GM19452 (cell line): ENCODE measurements around the gene HERC2.

Source experiments
- ATAC-seq: cut with Tn5 transposase; IDR thresholded peaks from one replicate; pipeline ENCODE4 v1.9.1; 2021; ENCODE audit not compliant: unreplicated experiment

Gene HERC2

DNA sequence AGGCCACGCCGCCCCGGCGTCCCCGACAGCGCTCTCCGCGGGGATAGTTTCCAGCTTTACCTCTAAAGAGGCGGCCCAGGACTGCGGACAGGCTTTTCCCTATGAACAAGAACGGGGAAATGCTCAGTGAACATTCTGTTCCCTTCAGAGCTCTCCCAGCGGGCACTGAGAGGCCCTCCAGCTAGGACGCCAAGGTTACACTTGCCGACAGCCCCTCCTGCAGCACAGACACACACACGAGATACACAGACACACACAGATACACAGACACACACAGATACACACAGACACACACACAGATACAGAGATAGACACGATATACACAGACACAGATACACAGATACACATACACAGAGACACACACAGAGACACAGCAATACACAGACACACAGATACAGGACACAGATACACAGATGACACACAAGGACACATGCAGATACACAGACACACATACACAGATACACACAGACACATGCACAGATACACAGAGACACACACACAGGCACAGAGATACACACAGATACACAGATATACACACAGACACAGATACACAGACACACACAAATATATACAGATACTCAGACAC, 222.3 kb downstream of the HERC2 start:
- ATAC-seq = no peak

- ATAC-seq = no peak
Measured at GRCh38 chr15:28098766-28099554, 223.0 kb downstream of the HERC2 start, which contains the start of gene OCA2. OCA2 (minus strand) TSS chr15:28099315; CDS start chr15:28081874, 17,441 bp downstream.

DNA sequence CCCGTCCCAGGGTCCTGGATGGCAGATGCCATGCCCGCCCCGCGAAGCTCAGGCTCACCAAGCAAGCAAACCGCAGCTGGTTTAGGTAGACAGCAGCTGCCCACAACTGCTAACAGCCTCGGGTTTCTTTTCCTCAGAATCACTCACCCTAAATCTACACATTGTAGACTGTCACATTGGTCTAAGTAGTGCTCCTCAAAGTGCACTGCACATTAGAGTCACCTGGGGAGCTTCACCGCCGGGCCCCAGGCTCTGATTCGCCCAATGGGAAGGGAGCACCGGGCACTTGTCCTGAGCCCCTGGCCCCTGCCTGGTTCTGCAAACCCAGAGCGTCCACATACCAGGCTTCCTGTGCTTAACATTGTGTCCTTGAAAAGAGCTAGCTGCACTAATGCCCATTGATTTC, 223.6 kb downstream of the HERC2 start:
- no peak for ATAC-seq

- no peak for ATAC-seq
Measured at GRCh38 chr15:28097656-28098359, 224.2 kb downstream of the HERC2 start.

DNA sequence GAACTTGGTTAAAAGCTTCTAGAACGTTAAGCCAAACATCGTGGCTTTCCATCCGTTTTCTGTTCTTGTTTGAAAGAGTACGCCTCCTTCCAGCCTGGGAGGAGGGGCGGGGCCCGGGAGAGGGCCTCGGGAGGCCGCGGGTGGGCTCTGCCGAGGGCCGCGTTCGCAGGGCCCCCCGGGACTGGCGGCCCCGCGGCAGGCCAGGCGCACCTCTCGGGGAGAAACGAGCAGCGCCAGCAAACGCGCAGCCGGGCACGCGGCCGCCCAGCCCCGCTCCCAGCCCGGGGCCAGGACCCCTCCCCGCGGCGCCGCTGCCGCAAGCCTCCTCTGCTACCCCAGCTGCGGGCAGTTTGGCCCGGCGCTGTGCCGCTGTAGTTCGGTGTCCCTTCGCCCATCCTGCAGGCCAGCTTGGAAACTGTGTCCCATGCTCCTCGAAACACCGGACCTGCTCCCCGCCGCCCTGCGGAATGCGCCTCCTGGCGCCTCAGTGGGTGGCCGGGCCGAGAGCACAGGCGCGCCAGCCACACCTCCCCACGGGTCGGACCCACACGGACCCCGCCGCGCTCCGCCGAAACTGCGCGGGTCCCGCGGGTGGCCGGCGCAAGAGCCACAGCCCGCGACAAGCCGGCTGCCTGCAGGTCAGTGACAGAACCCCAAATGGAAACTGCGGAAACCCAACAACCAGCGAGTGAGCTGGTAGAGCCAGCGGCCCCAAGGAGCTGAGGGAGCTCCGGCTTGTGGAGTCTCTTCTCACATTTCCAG, 225.1 kb downstream of the HERC2 start:
- ATAC-seq = no peak

DNA sequence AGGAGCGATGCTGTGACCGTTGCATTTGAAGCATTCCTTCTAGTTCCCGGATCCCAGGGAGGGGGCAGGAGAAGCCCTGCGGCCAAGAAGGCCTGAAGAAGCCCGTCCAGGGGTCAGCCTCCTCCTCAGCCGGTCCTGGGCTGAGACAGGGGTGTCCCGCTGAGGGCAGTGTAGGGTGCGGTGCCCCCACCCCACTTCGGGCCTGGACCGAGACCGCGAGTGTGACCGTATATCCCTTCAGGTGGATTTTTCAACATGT, 225.6 kb downstream of the HERC2 start:
- no peak for ATAC-seq

GRCh38 chr15:28094732-28095521, 227.1 kb downstream of the HERC2 start:
- no peak for ATAC-seq

GRCh38 chr15:28093752-28094535, 228.0 kb downstream of the HERC2 start:
- ATAC-seq = no peak

DNA sequence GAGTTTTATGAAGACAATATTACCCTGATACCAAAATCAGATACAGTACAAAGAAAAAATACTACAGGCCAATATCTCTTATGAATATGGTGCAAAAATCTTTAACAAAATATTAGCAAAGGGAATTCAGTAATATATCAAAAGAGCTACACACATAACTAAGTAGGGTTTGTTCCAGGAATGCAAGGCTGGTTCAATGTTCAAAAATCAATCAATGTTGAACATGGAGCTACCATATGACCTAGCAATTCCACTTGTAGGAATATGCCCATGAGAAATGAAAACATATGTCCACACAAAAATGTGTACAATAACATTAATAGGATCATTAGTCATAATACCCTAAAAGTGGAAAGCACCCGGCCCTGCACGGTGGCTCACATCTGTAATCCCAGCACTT, 230.7 kb downstream of the HERC2 start:
- ATAC-seq = no peak

DNA sequence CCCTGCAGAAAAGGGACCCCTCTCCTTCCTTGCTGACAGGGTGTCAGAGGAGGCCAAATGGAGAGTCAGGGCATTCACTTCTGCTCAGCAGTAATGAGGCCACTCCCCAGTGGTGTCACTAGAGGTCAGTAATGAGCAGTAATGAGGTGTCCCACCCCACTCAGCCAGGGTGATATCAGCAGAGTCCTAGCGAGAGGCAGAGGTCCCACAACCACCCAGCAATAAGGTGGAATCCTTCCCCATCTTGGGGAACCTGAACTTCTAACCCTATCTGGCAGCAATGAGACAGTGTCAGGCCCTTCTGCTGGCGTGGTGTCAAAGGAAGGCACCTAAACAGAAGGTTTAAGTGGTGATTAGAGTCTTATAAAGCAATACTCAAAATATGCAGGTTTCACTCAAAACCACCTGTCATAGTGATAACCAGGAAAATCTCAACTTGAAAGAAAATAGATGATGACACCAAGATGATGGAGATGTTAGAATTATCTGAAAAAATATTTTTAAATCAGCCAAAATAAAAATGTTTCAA, 235.7 kb downstream of the HERC2 start:
- peak; percentile 98 for ATAC-seq

DNA sequence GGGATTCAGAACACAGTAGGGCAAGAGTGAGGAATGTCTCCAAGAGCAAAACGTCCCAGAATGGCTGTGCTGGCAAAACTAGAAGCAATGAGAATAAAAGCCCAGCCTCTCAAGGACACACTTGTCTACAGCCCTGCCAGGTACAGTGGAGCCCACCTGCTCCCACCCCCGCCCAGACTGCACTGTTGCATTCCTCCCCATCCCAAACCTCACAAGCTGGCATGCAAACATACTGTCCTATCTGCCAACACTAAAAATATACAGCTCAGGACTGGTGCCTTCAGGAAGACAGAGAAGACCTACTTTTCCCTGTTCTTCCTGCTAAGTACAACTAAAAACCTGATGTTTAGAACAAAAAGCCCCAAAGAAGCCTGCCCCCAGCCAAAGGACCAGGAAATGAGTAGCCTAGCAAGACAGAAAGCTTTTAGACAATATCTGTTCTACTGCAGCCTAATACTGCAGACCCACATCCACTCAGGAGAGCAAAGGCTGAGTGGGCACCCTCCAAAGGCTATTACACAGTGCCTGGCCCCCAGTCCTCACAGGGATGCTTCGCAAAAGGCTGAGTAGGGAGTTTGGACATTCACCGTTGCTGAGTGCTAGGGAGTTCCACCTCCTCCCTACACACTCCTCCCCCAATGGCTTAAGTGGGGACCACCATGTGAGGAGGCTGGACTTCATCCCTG, 236.3 kb downstream of the HERC2 start:
- ATAC-seq = no peak

DNA sequence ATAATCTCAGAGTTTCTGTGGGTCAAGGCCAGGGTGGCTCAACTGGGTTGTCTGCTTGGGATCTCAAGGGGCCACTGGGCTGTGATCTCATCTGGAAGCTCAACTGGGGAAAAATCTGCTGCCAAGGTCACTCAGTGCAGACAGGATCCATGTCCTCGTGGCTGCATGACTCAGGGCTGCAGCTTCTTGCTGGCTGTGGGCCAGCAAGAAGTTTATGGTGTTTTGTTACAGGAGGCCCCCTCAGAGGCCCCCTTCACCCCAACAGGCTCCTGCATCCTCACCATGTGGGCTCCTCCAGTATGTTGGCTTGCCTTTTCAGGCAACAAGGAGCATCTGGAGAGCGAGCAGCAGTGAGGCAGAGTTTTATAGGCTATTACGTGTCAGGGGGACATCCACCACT, 237.4 kb downstream of the HERC2 start:
- ATAC-seq = no peak

GRCh38 chr15:28082891-28083684, 238.9 kb downstream of the HERC2 start:
- no peak for ATAC-seq

DNA sequence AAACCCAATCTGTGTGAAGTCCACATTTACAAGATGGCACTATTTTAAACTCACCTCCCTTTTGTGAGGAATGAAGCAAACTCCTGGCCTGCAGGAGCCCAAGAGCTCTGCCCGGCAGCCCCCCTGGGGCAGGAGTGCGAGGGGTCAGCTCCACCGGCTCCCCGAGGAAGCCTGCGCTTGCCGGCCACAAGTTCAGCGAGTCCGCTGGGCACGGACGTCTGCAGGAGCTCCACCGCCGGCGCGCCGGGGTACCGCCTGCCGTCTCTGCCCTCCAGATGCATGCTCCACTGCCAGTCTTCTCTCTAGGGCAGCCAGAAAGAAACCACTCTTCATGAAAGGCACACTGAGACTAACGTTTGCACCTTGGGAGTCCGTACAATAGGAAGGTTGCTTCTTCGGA, 240.4 kb downstream of the HERC2 start:
- no peak for ATAC-seq

DNA sequence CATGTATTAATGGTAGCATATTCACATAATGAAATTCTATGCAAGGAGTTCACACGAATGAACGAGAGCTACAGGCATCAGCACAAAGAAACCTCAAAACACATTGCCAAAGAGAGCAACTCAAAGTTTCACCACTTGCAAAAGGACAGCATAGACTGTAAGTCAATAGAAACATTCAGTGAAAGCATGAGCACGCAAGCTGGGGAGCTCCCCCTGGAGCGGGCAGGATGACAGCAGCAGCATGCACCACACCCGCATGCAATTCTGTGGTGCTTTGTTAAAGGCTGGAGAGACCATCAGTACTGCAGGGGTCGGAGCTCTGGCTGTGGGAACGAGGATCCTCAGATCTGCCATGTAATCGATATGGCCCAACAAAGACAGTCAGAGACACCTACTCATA, 241.6 kb downstream of the HERC2 start:
- ATAC-seq = no peak

DNA sequence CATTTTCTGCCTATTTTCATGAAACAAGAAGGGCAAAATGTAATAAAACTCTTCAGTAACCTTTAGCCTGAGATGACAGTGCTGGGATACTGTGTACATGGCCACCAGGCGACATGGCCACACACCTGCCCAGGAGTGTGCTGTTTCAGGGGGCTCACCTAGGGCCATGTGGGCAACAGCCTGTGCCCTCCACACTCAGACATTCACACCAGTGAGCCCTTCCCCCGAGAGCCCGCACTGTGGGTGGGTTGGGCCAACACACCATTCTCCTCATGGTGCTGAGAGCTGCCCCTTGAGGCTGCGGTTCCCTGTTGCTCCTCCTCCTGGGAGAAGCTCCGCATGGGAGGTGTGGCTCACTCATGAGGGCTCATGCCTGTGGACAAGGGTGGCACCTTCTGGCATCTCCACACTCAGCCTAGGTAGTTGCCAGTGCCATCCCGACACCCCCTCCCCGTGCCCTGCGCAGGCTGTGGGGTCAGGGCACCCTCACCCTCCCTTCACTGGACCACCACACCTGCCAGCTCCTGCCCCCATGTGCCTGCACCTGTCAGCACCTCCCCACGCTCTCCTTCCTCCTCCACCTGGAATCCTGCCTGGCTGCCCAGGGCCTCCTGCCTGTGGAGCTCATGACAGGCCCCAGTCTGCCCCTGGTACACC, 242.5 kb downstream of the HERC2 start:
- ATAC-seq = no peak

GRCh38 chr15:28078191-28078719, 243.7 kb downstream of the HERC2 start:
- no peak for ATAC-seq

DNA sequence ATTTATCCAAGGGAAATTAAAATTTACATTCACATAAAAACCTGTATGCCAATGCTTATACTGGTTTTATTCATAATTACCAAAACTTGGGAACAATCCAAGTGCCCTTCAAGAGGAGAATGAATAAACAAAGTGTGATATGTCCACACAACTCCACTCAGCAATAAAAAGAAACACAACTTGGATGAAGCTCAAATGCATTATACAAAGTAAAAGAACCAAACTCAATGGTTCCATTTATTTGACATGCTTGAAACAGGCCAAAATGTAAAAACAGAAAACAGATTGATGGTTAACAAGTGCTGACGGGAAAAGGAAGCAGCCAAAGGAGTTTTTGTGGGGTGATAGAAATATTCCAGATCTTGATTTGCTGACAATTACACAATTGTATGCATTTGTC, 246.4 kb downstream of the HERC2 start:
- ATAC-seq = no peak
